Activated CD8-positive, alpha-beta T cell treated with anti-CD3 and anti-CD28 coated beads, Interleukin-2, amount 10 ng/mL, durations not matched to agents 7 days and 5 days (primary cell): ENCODE measurements around the gene MUC2. TPM values are rescaled to one million over a fixed set of nuclear protein-coding genes. Genes with fewer than 3 reads are reported as not detected.

Experiments used
- ATAC-seq: fragments of 150-1000 bp; cut with Tn5 transposase; one replicate; pipeline ENCODE4 v1.10.0; 2021; ENCODE audit warnings: moderate library complexity
- CTCF ChIA-PET: fragments of 350-600 bp; sonication (Branson Sonifier 250); formaldehyde crosslinking; loops from one replicate; lab custom pipeline; 2021; ENCODE audit warnings: antibody characterized with exemption; lab: Charles Lee
- POLR2A ChIA-PET: fragments of 350-600 bp; sonication (Branson Sonifier 250); formaldehyde crosslinking; loops from one replicate; lab custom pipeline; 2021; ENCODE audit warnings: antibody characterized with exemption; lab: Charles Lee
- DNase-seq: peaks from one replicate; pipeline ENCODE4 v3.0.0-alpha.2; 2020
- H3K27ac Mint-ChIP-seq: one replicate; pipeline ENCODE4 v1.8.0; 2021; ENCODE audit warnings: mild to moderate bottlenecking, mixed read lengths
- H3K27me3 Mint-ChIP-seq: one replicate; pipeline ENCODE4 v1.8.0; 2021; ENCODE audit warnings: low read depth, mixed read lengths
- H3K36me3 Mint-ChIP-seq: one replicate; pipeline ENCODE4 v1.8.0; 2021; ENCODE audit warnings: low read depth, mixed read lengths
- H3K4me1 Mint-ChIP-seq: one replicate; pipeline ENCODE4 v1.8.0; 2021; ENCODE audit warnings: low read depth, mixed read lengths
- H3K4me3 Mint-ChIP-seq: one replicate; pipeline ENCODE4 v1.8.0; 2021; ENCODE audit warnings: mild to moderate bottlenecking, mixed read lengths
- H3K9me3 Mint-ChIP-seq: one replicate; pipeline ENCODE4 v1.8.0; 2022; ENCODE audit warnings: mixed read lengths; ENCODE audit not compliant: insufficient read depth
- total RNA-seq, 2 experiments: library from RNA; stranded (reverse); gene quantifications; one replicate each; pipeline ENCODE4 v1.2.3, GENCODE V29; 2021

MUC2 gene
- total RNA-seq, 2 experiments from 2014 or later = not detected

DNA sequence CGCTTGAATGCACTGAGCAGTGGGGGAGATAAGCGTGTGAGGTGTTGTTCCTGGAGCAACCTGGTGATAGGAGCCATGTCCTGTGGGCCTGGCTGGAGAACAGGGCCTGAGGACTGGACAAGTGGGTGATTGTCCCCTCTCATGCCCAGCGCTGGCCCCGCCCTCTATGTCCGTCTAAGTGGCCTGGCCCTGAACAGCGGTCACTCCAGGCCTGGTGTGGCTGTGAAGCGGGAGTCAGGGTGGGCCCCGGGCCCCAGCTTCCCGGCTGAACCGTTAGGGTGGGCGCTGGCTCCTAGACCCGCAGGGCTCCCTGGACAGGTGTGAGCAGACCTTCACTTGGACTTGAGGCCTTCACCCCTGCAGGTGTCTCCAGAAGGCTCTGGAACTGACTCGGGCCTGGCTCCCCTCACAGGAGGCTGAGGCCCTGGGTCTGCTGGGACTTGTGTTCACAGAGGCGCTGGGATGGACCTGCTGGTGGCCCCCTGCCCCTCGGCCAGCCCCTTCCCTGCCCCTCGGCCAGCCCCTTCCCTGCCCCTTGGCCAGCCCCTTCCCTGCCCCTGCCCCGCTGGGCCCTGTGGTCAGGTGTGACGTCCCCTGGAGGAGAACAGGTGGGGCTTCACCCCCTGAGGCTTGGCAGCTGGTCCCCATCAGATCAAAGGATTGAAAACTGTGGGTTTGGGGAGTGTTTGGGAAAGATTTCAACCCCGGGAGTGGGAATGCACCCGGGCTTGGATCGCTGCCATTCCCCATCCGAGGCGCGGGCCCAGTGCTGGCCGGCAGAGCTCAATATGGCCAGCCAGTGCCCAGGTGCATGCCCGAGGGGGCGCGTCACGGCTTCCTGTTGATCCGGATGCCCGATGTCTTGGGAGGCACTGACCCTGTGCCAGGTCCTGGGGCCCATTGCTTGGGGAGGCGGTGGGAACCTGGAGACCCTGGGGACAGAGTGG is 34.9 kb upstream of the MUC2 start:
- ATAC-seq (no peak), DNase-seq (no peak)
- ChIA-PET POLR2A (no interaction called here), CTCF (no interaction called here)
- Mint-ChIP-seq H3K4me1 (no peaks in the 10 kb centered on the region), H3K27me3 (no peaks in the 10 kb centered on the region), H3K27ac (no peak overlapping the region), H3K36me3 (no peaks in the 10 kb centered on the region), H3K9me3 (no peaks in the 10 kb centered on the region), H3K4me3 (no peak overlapping the region)

DNA sequence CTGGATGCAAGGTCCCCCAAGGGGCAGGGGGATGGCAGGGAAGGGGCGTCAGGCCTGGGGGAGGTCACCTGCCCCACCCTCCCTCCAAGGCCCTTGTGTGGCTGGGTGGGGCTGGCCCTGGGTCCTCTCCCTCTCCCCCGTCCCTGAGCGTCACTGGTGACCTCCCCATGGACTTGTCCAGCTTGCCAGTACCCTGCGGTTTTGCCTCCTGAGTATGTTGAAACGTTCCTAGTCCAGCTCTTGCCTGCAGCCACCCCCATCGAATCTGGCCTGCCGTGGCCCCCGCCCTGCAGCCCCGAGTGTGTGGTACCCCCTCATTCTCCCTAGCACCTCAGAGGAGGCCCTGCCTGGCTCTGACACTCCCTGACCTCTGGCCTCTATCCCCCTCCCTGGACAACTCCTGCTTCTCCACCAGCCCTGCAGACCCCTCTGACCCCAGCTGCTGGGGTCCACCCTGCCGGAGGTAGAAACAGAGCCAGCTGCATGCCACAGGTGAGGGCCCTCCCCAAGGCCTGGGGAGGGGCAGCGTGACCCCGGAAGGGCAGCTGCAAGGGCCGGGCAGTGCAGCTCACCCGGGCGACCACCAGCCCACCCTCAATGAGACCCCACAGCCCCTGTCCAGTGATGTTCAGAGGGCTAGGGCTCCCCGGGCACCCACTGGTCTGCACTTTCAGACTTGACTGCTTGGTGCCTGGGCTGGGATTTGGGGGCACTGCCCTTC is 34.1 kb upstream of the MUC2 start:
- ATAC-seq = no peak
- Mint-ChIP-seq H3K4me1 (no peaks in the 10 kb centered on the region), H3K36me3 (no peaks in the 10 kb centered on the region), H3K27ac (no peak overlapping the region), H3K9me3 (no peaks in the 10 kb centered on the region), H3K4me3 (no peak overlapping the region), H3K27me3 (no peaks in the 10 kb centered on the region)
- POLR2A ChIA-PET = no interaction called here
- CTCF ChIA-PET = no interaction called here
- no peak for DNase-seq

DNA sequence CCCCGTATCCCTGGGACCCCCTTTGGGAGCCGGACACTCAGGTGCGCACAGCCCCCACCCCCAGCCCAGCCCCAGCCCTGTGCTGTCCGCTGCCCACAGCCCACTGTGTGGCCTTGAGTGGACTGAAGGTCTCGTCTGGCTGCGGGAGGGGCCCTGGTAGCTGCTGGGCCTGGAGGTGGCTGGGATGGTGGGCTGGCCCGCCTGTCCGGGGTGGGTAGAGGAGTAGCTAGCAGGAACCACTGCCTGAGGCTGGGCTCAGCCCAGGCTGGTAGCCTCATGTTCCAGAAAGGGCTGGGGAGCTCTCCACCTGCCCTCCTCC is 33.6 kb upstream of the MUC2 start:
- Mint-ChIP-seq H3K27me3 (peaks cover under 1% of the 10 kb centered on the region), H3K36me3 (no peaks in the 10 kb centered on the region), H3K27ac (no peak overlapping the region), H3K4me1 (no peaks in the 10 kb centered on the region), H3K9me3 (no peaks in the 10 kb centered on the region), H3K4me3 (no peak overlapping the region)
- no peak for DNase-seq
- ChIA-PET POLR2A (no interaction called here), CTCF (no interaction called here)
- ATAC-seq = no peak

DNA sequence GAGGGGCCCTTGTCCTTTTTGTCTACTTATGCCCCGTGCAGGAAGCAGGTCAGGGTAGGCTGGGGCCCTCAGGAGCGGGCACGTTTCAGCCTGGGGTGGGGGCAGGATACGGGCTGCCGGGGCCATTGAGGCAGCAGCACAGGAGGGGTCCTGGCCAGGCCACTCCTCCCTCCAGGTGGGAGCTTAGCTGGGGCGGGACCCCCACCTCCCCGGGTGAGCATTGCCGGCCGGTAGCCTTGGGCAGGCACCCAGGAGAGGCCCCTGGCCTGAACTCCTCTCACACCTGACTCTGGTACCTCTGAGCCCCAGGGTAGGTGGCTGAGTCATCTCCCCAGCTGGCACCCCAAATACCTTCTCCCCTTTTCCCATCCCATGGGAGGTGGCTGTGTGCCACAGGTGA is 33.2 kb upstream of the MUC2 start:
- CTCF ChIA-PET = no interaction called here
- H3K9me3 Mint-ChIP-seq = no peaks in the 10 kb centered on the region
- H3K4me3 Mint-ChIP-seq = no peak overlapping the region
- no peak for DNase-seq
- H3K27me3 Mint-ChIP-seq = peaks cover 4% of the 10 kb centered on the region
- H3K36me3 Mint-ChIP-seq = no peaks in the 10 kb centered on the region
- ATAC-seq = no peak
- H3K4me1 Mint-ChIP-seq = no peaks in the 10 kb centered on the region
- POLR2A ChIA-PET = no interaction called here
- no peak overlapping the region for H3K27ac Mint-ChIP-seq

GRCh38 chr11:1041936-1042608 is 32.6 kb upstream of the MUC2 start:
- Mint-ChIP-seq H3K4me3 (no peak overlapping the region), H3K36me3 (no peaks in the 10 kb centered on the region), H3K27me3 (peaks cover 6% of the 10 kb centered on the region), H3K4me1 (no peaks in the 10 kb centered on the region), H3K9me3 (no peaks in the 10 kb centered on the region), H3K27ac (no peak overlapping the region)
- ChIA-PET CTCF (no interaction called here), POLR2A (no interaction called here)
- ATAC-seq = no peak
- DNase-seq = no peak

- Mint-ChIP-seq H3K27me3 (peaks cover 9% of the 10 kb centered on the region), H3K27ac (no peak overlapping the region), H3K4me1 (no peaks in the 10 kb centered on the region), H3K36me3 (no peaks in the 10 kb centered on the region), H3K4me3 (no peak overlapping the region), H3K9me3 (no peaks in the 10 kb centered on the region)
- ATAC-seq (no peak), DNase-seq (no peak)
- POLR2A ChIA-PET = no interaction called here
- CTCF ChIA-PET = no interaction called here
Observed at GRCh38 chr11:1042626-1043562, 31.8 kb upstream of the MUC2 start.

- POLR2A ChIA-PET = no interaction called here
- H3K9me3 Mint-ChIP-seq = no peaks in the 10 kb centered on the region
- DNase-seq (no peak), ATAC-seq (no peak)
- H3K27me3 Mint-ChIP-seq = peaks cover 10% of the 10 kb centered on the region
- no peaks in the 10 kb centered on the region for H3K4me1 Mint-ChIP-seq
- no peak overlapping the region for H3K27ac Mint-ChIP-seq
- H3K36me3 Mint-ChIP-seq = no peaks in the 10 kb centered on the region
- CTCF ChIA-PET = no interaction called here
- no peak overlapping the region for H3K4me3 Mint-ChIP-seq
Observed at GRCh38 chr11:1043563-1044096, 31.0 kb upstream of the MUC2 start.

- no peaks in the 10 kb centered on the region for H3K4me1 Mint-ChIP-seq
- H3K9me3 Mint-ChIP-seq = no peaks in the 10 kb centered on the region
- no peak overlapping the region for H3K27ac Mint-ChIP-seq
- H3K4me3 Mint-ChIP-seq = no peak overlapping the region
- no peaks in the 10 kb centered on the region for H3K36me3 Mint-ChIP-seq
- no peak for ATAC-seq
- ChIA-PET CTCF (no interaction called here), POLR2A (no interaction called here)
- DNase-seq = no peak
- peaks cover 10% of the 10 kb centered on the region for H3K27me3 Mint-ChIP-seq
Observed at GRCh38 chr11:1044160-1044559, 30.5 kb upstream of the MUC2 start.

DNA sequence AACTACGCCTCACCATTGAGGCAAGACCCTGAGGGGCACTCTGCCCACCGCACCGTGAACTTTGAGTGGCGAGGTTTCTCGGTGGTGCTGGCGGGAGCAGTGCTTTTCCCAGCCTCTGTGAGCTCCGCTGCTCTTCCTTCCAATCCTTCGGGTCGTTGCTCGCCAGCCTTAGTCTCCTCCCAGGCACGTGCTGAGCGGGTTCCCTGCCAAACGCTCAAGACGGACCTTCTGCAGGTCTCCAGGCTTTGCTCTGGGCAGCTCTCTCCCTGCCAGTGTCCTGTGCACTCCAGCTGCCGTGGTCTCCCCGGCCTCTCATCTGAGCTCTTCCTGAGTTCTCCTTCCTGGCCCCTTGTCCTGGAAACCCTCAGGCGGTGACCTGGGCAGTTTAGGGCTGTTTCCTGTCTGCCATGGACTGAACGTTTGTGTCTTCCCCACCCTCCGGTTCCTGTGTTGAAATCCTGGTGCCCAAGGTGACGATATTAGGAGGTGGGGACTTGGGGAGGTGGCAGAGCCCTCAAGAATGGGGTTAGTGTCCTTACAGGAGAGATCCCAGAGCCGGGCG is 27.0 kb upstream of the MUC2 start:
- POLR2A ChIA-PET = no interaction called here
- Mint-ChIP-seq H3K27ac (no peak overlapping the region), H3K4me3 (no peak overlapping the region), H3K36me3 (no peaks in the 10 kb centered on the region), H3K4me1 (peaks cover 2% of the 10 kb centered on the region), H3K9me3 (no peaks in the 10 kb centered on the region), H3K27me3 (peaks cover 10% of the 10 kb centered on the region)
- no peak for DNase-seq
- ATAC-seq = no peak
- CTCF ChIA-PET = no interaction called here

DNA sequence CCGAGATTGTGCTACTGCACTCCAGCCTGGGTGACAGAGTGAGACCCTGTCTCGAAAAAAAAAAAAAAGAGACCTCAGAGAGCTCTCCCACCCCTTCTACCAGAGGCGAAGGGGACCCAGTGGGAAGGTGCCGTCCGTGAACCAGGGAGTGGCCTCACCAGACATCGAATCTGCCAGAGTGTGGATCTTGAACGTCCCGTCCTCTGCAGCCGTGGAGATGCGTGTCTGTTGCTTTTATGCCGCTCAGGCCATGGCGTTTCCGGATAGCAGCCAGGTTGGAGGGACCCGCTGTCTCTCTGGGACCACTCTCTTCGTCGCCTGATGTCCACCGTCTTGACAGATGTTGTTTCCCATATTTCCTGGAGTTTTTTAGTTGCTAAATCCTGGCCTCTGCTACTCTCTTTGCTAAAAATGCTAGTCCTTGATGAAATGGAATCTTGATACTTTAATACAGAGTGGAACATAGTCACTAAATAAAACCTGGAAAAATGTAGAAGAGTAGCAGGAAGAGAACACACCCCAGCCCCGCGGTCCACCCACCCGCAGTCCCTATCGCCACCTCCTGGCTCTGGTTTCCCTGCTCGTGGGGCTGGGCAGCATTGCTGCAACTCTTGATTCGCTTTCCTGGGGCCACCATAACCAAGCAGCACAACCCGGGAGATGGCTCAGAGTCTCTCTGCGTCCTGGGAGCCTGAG is 26.2 kb upstream of the MUC2 start:
- no peak for ATAC-seq
- H3K9me3 Mint-ChIP-seq = no peaks in the 10 kb centered on the region
- ChIA-PET CTCF (no interaction called here), POLR2A (no interaction called here)
- H3K27me3 Mint-ChIP-seq = peaks cover 10% of the 10 kb centered on the region
- DNase-seq = no peak
- H3K36me3 Mint-ChIP-seq = no peaks in the 10 kb centered on the region
- H3K27ac Mint-ChIP-seq = no peak overlapping the region
- no peak overlapping the region for H3K4me3 Mint-ChIP-seq
- peaks cover 2% of the 10 kb centered on the region for H3K4me1 Mint-ChIP-seq

DNA sequence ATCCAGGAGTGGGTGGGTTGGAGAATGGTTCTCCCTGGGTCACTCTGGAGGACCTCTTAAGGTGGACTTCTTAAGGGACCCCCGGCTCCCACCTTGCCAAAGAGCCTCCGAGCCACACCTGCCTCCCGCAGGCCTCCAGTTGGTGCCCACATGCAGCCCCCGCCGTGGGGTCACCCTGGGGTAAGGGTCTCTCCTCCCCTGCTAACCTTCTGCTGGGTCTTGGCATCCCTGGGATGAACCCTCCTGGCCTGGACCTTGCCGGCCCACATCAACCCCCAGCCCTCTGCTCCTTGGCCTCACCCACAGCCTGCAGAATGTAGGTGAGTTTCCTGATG is 25.6 kb upstream of the MUC2 start:
- ATAC-seq = no peak
- Mint-ChIP-seq H3K4me3 (no peak overlapping the region), H3K9me3 (no peaks in the 10 kb centered on the region), H3K27me3 (peaks cover 10% of the 10 kb centered on the region), H3K36me3 (no peaks in the 10 kb centered on the region), H3K27ac (no peak overlapping the region), H3K4me1 (peaks cover 2% of the 10 kb centered on the region)
- ChIA-PET CTCF (no interaction called here), POLR2A (no interaction called here)
- DNase-seq = no peak
